Thyroid gland (tissue), 4 donors: Measurements from ENCODE around the gene WWTR1.

Experiments
- POLR2A ChIP-seq, 2 donors: fragments of 450-650 bp; IDR thresholded peaks; one replicate each; pipeline ENCODE4 v1.6.1; 2017; ENCODE audit warnings: antibody characterized with exemption in 2 of 2, mild to moderate bottlenecking in 2 of 2, moderate library complexity in 1 of 2
- TF ChIP-seq, protein P1 (sequence below), 6 experiments: fragments of 200-600 bp in 3 of 6; fragments of 450-650 bp in 3 of 6; sonication (generic) in 3 of 6; IDR thresholded peaks; one replicate each; pipeline ENCODE4 v1.5.1; 2016 to 2019; ENCODE audit warnings: antibody characterized with exemption in 6 of 6, mild to moderate bottlenecking in 2 of 6, inconsistent platforms in 1 of 6, moderate library complexity in 1 of 6

DNA sequence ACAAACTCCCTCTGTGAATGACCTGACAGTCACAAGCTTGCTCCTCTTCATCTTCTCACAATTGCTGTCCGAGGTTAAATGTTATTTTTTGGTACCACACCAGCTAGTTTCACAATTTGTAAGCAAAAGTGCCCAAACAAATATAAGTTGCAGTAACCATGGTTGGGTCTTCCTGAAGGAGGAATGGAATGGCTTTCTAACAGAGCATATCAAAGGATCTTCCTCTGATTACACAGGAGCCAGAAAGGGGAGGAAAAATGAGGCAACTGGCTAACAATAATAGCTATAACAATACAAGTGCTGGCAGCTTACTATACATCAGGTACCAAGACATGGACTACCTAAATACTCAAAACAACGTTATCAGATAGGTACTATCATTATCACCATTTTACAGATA is 90.4 kb downstream of the WWTR1 start:
- TF ChIP-seq, protein P1, sequence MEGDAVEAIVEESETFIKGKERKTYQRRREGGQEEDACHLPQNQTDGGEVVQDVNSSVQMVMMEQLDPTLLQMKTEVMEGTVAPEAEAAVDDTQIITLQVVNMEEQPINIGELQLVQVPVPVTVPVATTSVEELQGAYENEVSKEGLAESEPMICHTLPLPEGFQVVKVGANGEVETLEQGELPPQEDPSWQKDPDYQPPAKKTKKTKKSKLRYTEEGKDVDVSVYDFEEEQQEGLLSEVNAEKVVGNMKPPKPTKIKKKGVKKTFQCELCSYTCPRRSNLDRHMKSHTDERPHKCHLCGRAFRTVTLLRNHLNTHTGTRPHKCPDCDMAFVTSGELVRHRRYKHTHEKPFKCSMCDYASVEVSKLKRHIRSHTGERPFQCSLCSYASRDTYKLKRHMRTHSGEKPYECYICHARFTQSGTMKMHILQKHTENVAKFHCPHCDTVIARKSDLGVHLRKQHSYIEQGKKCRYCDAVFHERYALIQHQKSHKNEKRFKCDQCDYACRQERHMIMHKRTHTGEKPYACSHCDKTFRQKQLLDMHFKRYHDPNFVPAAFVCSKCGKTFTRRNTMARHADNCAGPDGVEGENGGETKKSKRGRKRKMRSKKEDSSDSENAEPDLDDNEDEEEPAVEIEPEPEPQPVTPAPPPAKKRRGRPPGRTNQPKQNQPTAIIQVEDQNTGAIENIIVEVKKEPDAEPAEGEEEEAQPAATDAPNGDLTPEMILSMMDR (IDR thresholded peaks at IDR 0.05): no peak
- TF ChIP-seq POLR2A (IDR thresholded peaks at IDR 0.05): no peak
